ENCODE measurements around the gene PDCD4. TPM values are rescaled to one million over a fixed set of nuclear protein-coding genes. Genes with fewer than 3 reads are reported as not detected.

The PDCD4 gene
- total and polyA plus RNA-seq, 9 of the 15 experiments (the other 6 are each of a cell fraction or from before 2014, with no cell fraction given), result 12.9 to 44.1 (median 33.7) TPM

- TF ChIP-seq CHD4 (IDR thresholded peaks at IDR 0.05; ENCODE audit: insufficient read depth, insufficient replicate concordance, low read depth, low read length, poor library complexity, severe bottlenecking), result no peak
- peak; percentile 52; the same call in 1 of the 2 replicates for TF ChIP-seq HES1 (IDR thresholded peaks at IDR 0.05; ENCODE audit: low read depth)
- TF ChIP-seq TOE1 (IDR thresholded peaks at IDR 0.05; ENCODE audit: borderline replicate concordance), result no peak
- TF ChIP-seq TOE1 (CRISPR knock-in tag; IDR thresholded peaks at IDR 0.05; ENCODE audit: borderline replicate concordance, low read depth), result no peak
- TF ChIP-seq STAG1 (CRISPR knock-in tag; IDR thresholded peaks at IDR 0.05; ENCODE audit: borderline replicate concordance), result no peak
- TF ChIP-seq ARHGAP35 (IDR thresholded peaks at IDR 0.05; ENCODE audit: partially characterized antibody), result no peak
- no peak for TF ChIP-seq CHD1 (IDR thresholded peaks at IDR 0.05; ENCODE audit: low read length)
- no peak for TF ChIP-seq ZHX1 (conservative IDR thresholded peaks at IDR 0.05; ENCODE audit: low read length)
- TF ChIP-seq SMARCA4 (IDR thresholded peaks at IDR 0.05), result peak; percentile 89
- no peak for TF ChIP-seq ATF2 (CRISPR knock-in tag; IDR thresholded peaks at IDR 0.05)
- TF ChIP-seq ZNF766 (CRISPR knock-in tag; conservative IDR thresholded peaks at IDR 0.05), result no peak; the same call in 1 of the 2 replicates
- no peak for TF ChIP-seq PRMT5 (CRISPR knock-in tag; IDR thresholded peaks at IDR 0.05)
- no peak for TF ChIP-seq ZNF695 (CRISPR knock-in tag; IDR thresholded peaks at IDR 0.05)
- TF ChIP-seq TCF15 (CRISPR knock-in tag; IDR thresholded peaks at IDR 0.05), result no peak
- no peak for TF ChIP-seq HNRNPLL (IDR thresholded peaks at IDR 0.05; ENCODE audit: low read depth, low read length, poor library complexity, severe bottlenecking)
- TF ChIP-seq PHB (CRISPR knock-in tag; IDR thresholded peaks at IDR 0.05), result no peak
- peak; percentile 49; the same call in 1 of the 2 replicates for TF ChIP-seq PHB2 (IDR thresholded peaks at IDR 0.05; ENCODE audit: low read depth)
- peak; percentile 89 for TF ChIP-seq SOX6 (IDR thresholded peaks at IDR 0.05)
- TF ChIP-seq SLC30A9 (CRISPR knock-in tag; IDR thresholded peaks at IDR 0.05), result no peak
- no peak for TF ChIP-seq ETV5 (CRISPR knock-in tag; IDR thresholded peaks at IDR 0.05; ENCODE audit: low read depth)
- no peak for TF ChIP-seq ZNF644 (tag; IDR thresholded peaks at IDR 0.05; ENCODE audit: low read depth)
- TF ChIP-seq ZBED1 (IDR thresholded peaks at IDR 0.05), result no peak
- no peak for TF ChIP-seq POLR2A (conservative IDR thresholded peaks at IDR 0.05)
- no peak for TF ChIP-seq ZNF444 (CRISPR knock-in tag; IDR thresholded peaks at IDR 0.05)
These were observed 13.3 kb upstream of the PDCD4 start (continued) for GRCh38 chr10:110858297-110858934.
